ENCODE results near the gene CHST7. TPM values are rescaled to one million over a fixed set of nuclear protein-coding genes. Genes with fewer than 3 reads are reported as not detected.

The CHST7 gene
- polyA plus RNA-seq, 2 donors, result 0.43 to 1.4 TPM

GRCh38 chrX:46621572-46621971, 48.0 kb downstream of the CHST7 start:
- WGBS, 2 donors, result 67 to 79% methylated on average over 3 of the region's 3 CpGs
- H3K27ac ChIP-seq (ENCODE audit: low read depth in 2 of 2, low read length in 1 of 2), result no peak overlapping the region
- H3K9me3 ChIP-seq (ENCODE audit: control insufficient read depth in 2 of 2, insufficient read depth in 1 of 2, low read depth in 1 of 2, low read length in 1 of 2), result no peaks in the 10 kb centered on the region
- H3K36me3 ChIP-seq (ENCODE audit: control insufficient read depth in 2 of 2, insufficient read depth in 2 of 2, low read length in 1 of 2), result no peaks in the 10 kb centered on the region
- no peak overlapping the region for H3K4me3 ChIP-seq (ENCODE audit: low read depth in 1 of 2, low read length in 2 of 2)
- no peaks in the 10 kb centered on the region for H3K27me3 ChIP-seq (ENCODE audit: control insufficient read depth in 1 of 2, insufficient read depth in 2 of 2, low read length in 2 of 2)
- no peaks in the 10 kb centered on the region for H3K4me1 ChIP-seq (ENCODE audit: control insufficient read depth in 2 of 2, insufficient read depth in 2 of 2, low read length in 1 of 2)

GRCh38 chrX:46624090-46624786, 50.7 kb downstream of the CHST7 start:
- 83 to 93% methylated on average over 6 of the region's 6 CpGs for whole genome bisulfite sequencing, 2 donors

GRCh38 chrX:46626566-46626965, 53.0 kb downstream of the CHST7 start:
- H3K4me3 ChIP-seq (ENCODE audit: low read depth in 1 of 2, low read length in 2 of 2), result no peak overlapping the region

More at GRCh38 chrX:46624090-46624786, 50.7 kb downstream of the CHST7 start:
- no peaks in the 10 kb centered on the region for H3K27me3 ChIP-seq (ENCODE audit: control insufficient read depth in 1 of 2, insufficient read depth in 2 of 2, low read length in 2 of 2)
- H3K9me3 ChIP-seq (ENCODE audit: control insufficient read depth in 2 of 2, insufficient read depth in 1 of 2, low read depth in 1 of 2, low read length in 1 of 2), result no peaks in the 10 kb centered on the region
- H3K27ac ChIP-seq (ENCODE audit: low read depth in 2 of 2, low read length in 1 of 2), result no peak overlapping the region
- H3K36me3 ChIP-seq (ENCODE audit: control insufficient read depth in 2 of 2, insufficient read depth in 2 of 2, low read length in 1 of 2), result no peaks in the 10 kb centered on the region
- H3K4me1 ChIP-seq (ENCODE audit: control insufficient read depth in 2 of 2, insufficient read depth in 2 of 2, low read length in 1 of 2), result no peaks in the 10 kb centered on the region
- H3K4me3 ChIP-seq (ENCODE audit: low read depth in 1 of 2, low read length in 2 of 2), result no peak overlapping the region

GRCh38 chrX:46627062-46627461, 53.5 kb downstream of the CHST7 start:
- Histone ChIP-seq H3K4me1 (ENCODE audit: control insufficient read depth in 2 of 2, insufficient read depth in 2 of 2, low read length in 1 of 2) (no peaks in the 10 kb centered on the region), H3K4me3 (ENCODE audit: low read depth in 1 of 2, low read length in 2 of 2) (no peak overlapping the region), H3K36me3 (ENCODE audit: control insufficient read depth in 2 of 2, insufficient read depth in 2 of 2, low read length in 1 of 2) (no peaks in the 10 kb centered on the region), H3K9me3 (ENCODE audit: control insufficient read depth in 2 of 2, insufficient read depth in 1 of 2, low read depth in 1 of 2, low read length in 1 of 2) (no peaks in the 10 kb centered on the region), H3K27me3 (ENCODE audit: control insufficient read depth in 1 of 2, insufficient read depth in 2 of 2, low read length in 2 of 2) (no peaks in the 10 kb centered on the region), H3K27ac (ENCODE audit: low read depth in 2 of 2, low read length in 1 of 2) (no peak overlapping the region)
- 69 to 79% methylated on average over 4 of the region's 4 CpGs for WGBS, 2 donors

More at GRCh38 chrX:46626566-46626965, 53.0 kb downstream of the CHST7 start:
- WGBS, 2 donors, result 70 to 74% methylated on average over 7 of the region's 7 CpGs
- Histone ChIP-seq H3K9me3 (ENCODE audit: control insufficient read depth in 2 of 2, insufficient read depth in 1 of 2, low read depth in 1 of 2, low read length in 1 of 2) (no peaks in the 10 kb centered on the region), H3K4me1 (ENCODE audit: control insufficient read depth in 2 of 2, insufficient read depth in 2 of 2, low read length in 1 of 2) (no peaks in the 10 kb centered on the region), H3K36me3 (ENCODE audit: control insufficient read depth in 2 of 2, insufficient read depth in 2 of 2, low read length in 1 of 2) (no peaks in the 10 kb centered on the region), H3K27me3 (ENCODE audit: control insufficient read depth in 1 of 2, insufficient read depth in 2 of 2, low read length in 2 of 2) (no peaks in the 10 kb centered on the region), H3K27ac (ENCODE audit: low read depth in 2 of 2, low read length in 1 of 2) (no peak overlapping the region)

- H3K9me3 ChIP-seq (ENCODE audit: control insufficient read depth in 2 of 2, insufficient read depth in 1 of 2, low read depth in 1 of 2, low read length in 1 of 2), result no peaks in the 10 kb centered on the region
- H3K4me3 ChIP-seq (ENCODE audit: low read depth in 1 of 2, low read length in 2 of 2), result no peak overlapping the region
- no peak overlapping the region for H3K27ac ChIP-seq (ENCODE audit: low read depth in 2 of 2, low read length in 1 of 2)
- H3K36me3 ChIP-seq (ENCODE audit: control insufficient read depth in 2 of 2, insufficient read depth in 2 of 2, low read length in 1 of 2), result no peaks in the 10 kb centered on the region
- WGBS, 2 donors, result 63 to 64% methylated on average over 10 of the region's 10 CpGs
- H3K27me3 ChIP-seq (ENCODE audit: control insufficient read depth in 1 of 2, insufficient read depth in 2 of 2, low read length in 2 of 2), result no peaks in the 10 kb centered on the region
- no peaks in the 10 kb centered on the region for H3K4me1 ChIP-seq (ENCODE audit: control insufficient read depth in 2 of 2, insufficient read depth in 2 of 2, low read length in 1 of 2)
These were observed 54.3 kb downstream of the CHST7 start for GRCh38 chrX:46627711-46628419.

GRCh38 chrX:46628460-46629371, 55.2 kb downstream of the CHST7 start:
- H3K9me3 ChIP-seq (ENCODE audit: control insufficient read depth in 2 of 2, insufficient read depth in 1 of 2, low read depth in 1 of 2, low read length in 1 of 2), result no peaks in the 10 kb centered on the region
- no peak overlapping the region for H3K4me3 ChIP-seq (ENCODE audit: low read depth in 1 of 2, low read length in 2 of 2)
- no peaks in the 10 kb centered on the region for H3K4me1 ChIP-seq (ENCODE audit: control insufficient read depth in 2 of 2, insufficient read depth in 2 of 2, low read length in 1 of 2)
- WGBS, 2 donors, result 56 to 64% methylated on average over 6 of the region's 6 CpGs
- no peaks in the 10 kb centered on the region for H3K27me3 ChIP-seq (ENCODE audit: control insufficient read depth in 1 of 2, insufficient read depth in 2 of 2, low read length in 2 of 2)
- H3K36me3 ChIP-seq (ENCODE audit: control insufficient read depth in 2 of 2, insufficient read depth in 2 of 2, low read length in 1 of 2), result no peaks in the 10 kb centered on the region
- H3K27ac ChIP-seq (ENCODE audit: low read depth in 2 of 2, low read length in 1 of 2), result peak overlapping the region in 1 of 2 donors; percentile 16

GRCh38 chrX:46630141-46630540, 56.6 kb downstream of the CHST7 start:
- 80 to 98% methylated on average over 1 of the region's 1 CpG for WGBS, 2 donors
- no peak overlapping the region for H3K4me3 ChIP-seq (ENCODE audit: low read depth in 1 of 2, low read length in 2 of 2)
- no peaks in the 10 kb centered on the region for H3K9me3 ChIP-seq (ENCODE audit: control insufficient read depth in 2 of 2, insufficient read depth in 1 of 2, low read depth in 1 of 2, low read length in 1 of 2)
- no peak overlapping the region for H3K27ac ChIP-seq (ENCODE audit: low read depth in 2 of 2, low read length in 1 of 2)
- no peaks in the 10 kb centered on the region for H3K27me3 ChIP-seq (ENCODE audit: control insufficient read depth in 1 of 2, insufficient read depth in 2 of 2, low read length in 2 of 2)
- H3K4me1 ChIP-seq (ENCODE audit: control insufficient read depth in 2 of 2, insufficient read depth in 2 of 2, low read length in 1 of 2), result no peaks in the 10 kb centered on the region
- H3K36me3 ChIP-seq (ENCODE audit: control insufficient read depth in 2 of 2, insufficient read depth in 2 of 2, low read length in 1 of 2), result no peaks in the 10 kb centered on the region

- Histone ChIP-seq H3K36me3 (ENCODE audit: control insufficient read depth in 2 of 2, insufficient read depth in 2 of 2, low read length in 1 of 2) (no peaks in the 10 kb centered on the region), H3K4me3 (ENCODE audit: low read depth in 1 of 2, low read length in 2 of 2) (no peak overlapping the region), H3K4me1 (ENCODE audit: control insufficient read depth in 2 of 2, insufficient read depth in 2 of 2, low read length in 1 of 2) (no peaks in the 10 kb centered on the region), H3K27ac (ENCODE audit: low read depth in 2 of 2, low read length in 1 of 2) (no peak overlapping the region), H3K27me3 (ENCODE audit: control insufficient read depth in 1 of 2, insufficient read depth in 2 of 2, low read length in 2 of 2) (no peaks in the 10 kb centered on the region), H3K9me3 (ENCODE audit: control insufficient read depth in 2 of 2, insufficient read depth in 1 of 2, low read depth in 1 of 2, low read length in 1 of 2) (no peaks in the 10 kb centered on the region)
- WGBS, 2 donors, result 31 to 57% methylated on average over 3 of the region's 3 CpGs
These were observed 61.0 kb downstream of the CHST7 start for GRCh38 chrX:46634577-46634976.

- Histone ChIP-seq H3K27ac (ENCODE audit: low read depth in 2 of 2, low read length in 1 of 2) (no peak overlapping the region), H3K27me3 (ENCODE audit: control insufficient read depth in 1 of 2, insufficient read depth in 2 of 2, low read length in 2 of 2) (no peaks in the 10 kb centered on the region), H3K4me1 (ENCODE audit: control insufficient read depth in 2 of 2, insufficient read depth in 2 of 2, low read length in 1 of 2) (no peaks in the 10 kb centered on the region), H3K9me3 (ENCODE audit: control insufficient read depth in 2 of 2, insufficient read depth in 1 of 2, low read depth in 1 of 2, low read length in 1 of 2) (no peaks in the 10 kb centered on the region), H3K36me3 (ENCODE audit: control insufficient read depth in 2 of 2, insufficient read depth in 2 of 2, low read length in 1 of 2) (no peaks in the 10 kb centered on the region), H3K4me3 (ENCODE audit: low read depth in 1 of 2, low read length in 2 of 2) (no peak overlapping the region)
- WGBS, 2 donors, result 78 to 83% methylated on average over 2 of the region's 2 CpGs
These were observed 61.6 kb downstream of the CHST7 start for GRCh38 chrX:46635186-46635585.

Measured in esophagus (tissue), 2 donors.